SK-N-SH (cell line): Measurements from ENCODE around the gene ATXN7.

Source experiments
- ELF1 ChIP-seq: IDR thresholded peaks from 2 replicates; pipeline ENCODE4 v1.4.0; 2012
- EP300 ChIP-seq, 2 experiments: IDR thresholded peaks; 2 replicates each; pipeline versions ENCODE4 v1.4.0 to v1.6.1; 2012; ENCODE audit warnings: borderline replicate concordance in 1 of 2, low read depth in 1 of 2, low read length in 1 of 2
- NFIC ChIP-seq: IDR thresholded peaks from 2 replicates; pipeline ENCODE4 v1.4.0; 2012; ENCODE audit warnings: borderline replicate concordance
- NRF1 ChIP-seq: IDR thresholded peaks from 2 replicates; pipeline ENCODE4 v1.6.1; 2012; ENCODE audit warnings: low read depth, mild to moderate bottlenecking, low read length
- POLR2AphosphoS5 ChIP-seq: IDR thresholded peaks from 2 replicates; pipeline ENCODE4 v1.6.1; 2012; ENCODE audit warnings: low read depth, low read length
- RAD21 ChIP-seq: IDR thresholded peaks from 2 replicates; pipeline ENCODE4 v1.6.1; 2012; ENCODE audit warnings: mild to moderate bottlenecking, low read length
- REST ChIP-seq: IDR thresholded peaks from 2 replicates; pipeline ENCODE4 v1.6.1; 2012; ENCODE audit warnings: mild to moderate bottlenecking, low read depth, low read length, moderate library complexity
- SIN3A ChIP-seq: IDR thresholded peaks from 2 replicates; pipeline ENCODE4 v1.6.1; 2012; ENCODE audit warnings: low read depth, mild to moderate bottlenecking, low read length, moderate library complexity, borderline replicate concordance
- TAF1 ChIP-seq: IDR thresholded peaks from 2 replicates; pipeline ENCODE4 v1.6.1; 2012; ENCODE audit warnings: low read depth, mild to moderate bottlenecking, low read length, moderate library complexity, borderline replicate concordance
- USF2 ChIP-seq: fragments of 150-350 bp; IDR thresholded peaks from 2 replicates; pipeline ENCODE4 v1.6.1; 2017; ENCODE audit warnings: antibody characterized with exemption, low read length, low read depth, borderline replicate concordance
- TF ChIP-seq, protein P1 (sequence below): fragments of 200-600 bp; sonication (generic); IDR thresholded peaks from 2 replicates; pipeline ENCODE4 v1.6.1; 2017; ENCODE audit warnings: antibody characterized with exemption, mild to moderate bottlenecking, moderate library complexity
- TF ChIP-seq, protein P2 (sequence below): IDR thresholded peaks from 2 replicates; pipeline ENCODE4 v1.4.0; 2012; ENCODE audit warnings: low read depth, borderline replicate concordance

- no peak for TF ChIP-seq TAF1
- TF ChIP-seq ELF1 = no peak
- TF ChIP-seq, protein P1, sequence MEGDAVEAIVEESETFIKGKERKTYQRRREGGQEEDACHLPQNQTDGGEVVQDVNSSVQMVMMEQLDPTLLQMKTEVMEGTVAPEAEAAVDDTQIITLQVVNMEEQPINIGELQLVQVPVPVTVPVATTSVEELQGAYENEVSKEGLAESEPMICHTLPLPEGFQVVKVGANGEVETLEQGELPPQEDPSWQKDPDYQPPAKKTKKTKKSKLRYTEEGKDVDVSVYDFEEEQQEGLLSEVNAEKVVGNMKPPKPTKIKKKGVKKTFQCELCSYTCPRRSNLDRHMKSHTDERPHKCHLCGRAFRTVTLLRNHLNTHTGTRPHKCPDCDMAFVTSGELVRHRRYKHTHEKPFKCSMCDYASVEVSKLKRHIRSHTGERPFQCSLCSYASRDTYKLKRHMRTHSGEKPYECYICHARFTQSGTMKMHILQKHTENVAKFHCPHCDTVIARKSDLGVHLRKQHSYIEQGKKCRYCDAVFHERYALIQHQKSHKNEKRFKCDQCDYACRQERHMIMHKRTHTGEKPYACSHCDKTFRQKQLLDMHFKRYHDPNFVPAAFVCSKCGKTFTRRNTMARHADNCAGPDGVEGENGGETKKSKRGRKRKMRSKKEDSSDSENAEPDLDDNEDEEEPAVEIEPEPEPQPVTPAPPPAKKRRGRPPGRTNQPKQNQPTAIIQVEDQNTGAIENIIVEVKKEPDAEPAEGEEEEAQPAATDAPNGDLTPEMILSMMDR = no peak
- no peak for TF ChIP-seq NRF1
- TF ChIP-seq, protein P2, sequence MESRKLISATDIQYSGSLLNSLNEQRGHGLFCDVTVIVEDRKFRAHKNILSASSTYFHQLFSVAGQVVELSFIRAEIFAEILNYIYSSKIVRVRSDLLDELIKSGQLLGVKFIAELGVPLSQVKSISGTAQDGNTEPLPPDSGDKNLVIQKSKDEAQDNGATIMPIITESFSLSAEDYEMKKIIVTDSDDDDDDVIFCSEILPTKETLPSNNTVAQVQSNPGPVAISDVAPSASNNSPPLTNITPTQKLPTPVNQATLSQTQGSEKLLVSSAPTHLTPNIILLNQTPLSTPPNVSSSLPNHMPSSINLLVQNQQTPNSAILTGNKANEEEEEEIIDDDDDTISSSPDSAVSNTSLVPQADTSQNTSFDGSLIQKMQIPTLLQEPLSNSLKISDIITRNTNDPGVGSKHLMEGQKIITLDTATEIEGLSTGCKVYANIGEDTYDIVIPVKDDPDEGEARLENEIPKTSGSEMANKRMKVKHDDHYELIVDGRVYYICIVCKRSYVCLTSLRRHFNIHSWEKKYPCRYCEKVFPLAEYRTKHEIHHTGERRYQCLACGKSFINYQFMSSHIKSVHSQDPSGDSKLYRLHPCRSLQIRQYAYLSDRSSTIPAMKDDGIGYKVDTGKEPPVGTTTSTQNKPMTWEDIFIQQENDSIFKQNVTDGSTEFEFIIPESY = no peak
- TF ChIP-seq POLR2AphosphoS5 = no peak
- no peak for TF ChIP-seq USF2
- no peak for TF ChIP-seq EP300 (IDR thresholded peaks at IDR 0.05; ENCODE audit: borderline replicate concordance in 1 of 2, low read depth in 1 of 2, low read length in 1 of 2)
- no peak for TF ChIP-seq SIN3A
- TF ChIP-seq RAD21 = no peak
- no peak for TF ChIP-seq REST
- no peak for TF ChIP-seq NFIC
Observed at GRCh38 chr3:63814237-63814636, 49.4 kb upstream of the ATXN7 start.
